Mammary epithelial cell (primary cell): Measurements from ENCODE around the gene NKX2-2.

Source experiments
- CTCF ChIP-seq, 2 donors: IDR thresholded peaks in 1 of 2; conservative IDR thresholded peaks in 1 of 2; 2 replicates each; pipeline ENCODE4 v1.5.1; 2011 to 2012; ENCODE audit warnings: inconsistent platforms in 2 of 2, low read length in 2 of 2, mild to moderate bottlenecking in 2 of 2, control low read depth in 1 of 2, low read depth in 1 of 2; ENCODE audit not compliant: insufficient read depth in 1 of 2; ENCODE audit errors: extremely low read depth in 1 of 2
- EZH2 ChIP-seq: IDR thresholded peaks from 2 replicates; pipeline ENCODE4 v1.6.1; 2012; ENCODE audit warnings: low read length, inconsistent platforms, borderline replicate concordance

DNA sequence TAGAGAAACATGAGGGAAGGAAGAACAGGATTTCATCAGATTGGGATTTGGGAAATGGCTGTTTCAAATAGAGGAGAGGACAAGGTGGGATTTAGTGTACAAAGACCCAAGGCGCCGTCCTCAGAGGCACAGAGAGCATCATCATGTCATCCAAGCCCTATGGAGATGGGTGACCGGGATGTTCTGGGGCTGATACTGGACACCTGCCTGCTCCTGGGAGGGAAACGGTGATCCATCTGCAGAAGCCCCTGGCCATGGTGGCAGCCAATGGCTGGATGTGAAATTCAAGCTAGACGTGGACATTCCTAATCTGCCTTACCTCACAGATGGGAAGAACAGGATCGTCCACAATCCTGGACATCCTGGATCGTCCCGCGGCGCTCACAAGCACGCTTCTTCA lies 12.7 kb downstream of the NKX2-2 start:
- no peak for TF ChIP-seq CTCF (conservative IDR thresholded peaks at IDR 0.05 in 1 of 2, IDR thresholded peaks at IDR 0.05 in 1 of 2; ENCODE audit: extremely low read depth in 1 of 2, insufficient read depth in 1 of 2, low read depth in 1 of 2, low read length in 2 of 2)
- no peak for TF ChIP-seq EZH2
